ENCODE results near the gene PWWP2B.

- TF ChIP-seq POLR2AphosphoS5 (IDR thresholded peaks at IDR 0.05; ENCODE audit: low read depth, low read length), result no peak
- TF ChIP-seq TAF1 (IDR thresholded peaks at IDR 0.05; ENCODE audit: borderline replicate concordance, low read depth, low read length), result no peak
- no peak for TF ChIP-seq POLR2A (IDR thresholded peaks at IDR 0.05; ENCODE audit: low read depth, low read length)
Observed at GRCh38 chr10:132404911-132405462, 8.0 kb downstream of the PWWP2B start.

Data from GM12892 (cell line).